Lower leg skin (tissue), 4 donors: Measurements from ENCODE around the gene INTS13. TPM values are rescaled to one million over a fixed set of nuclear protein-coding genes. Genes with fewer than 3 reads are reported as not detected.

Source experiments
- DNase-seq, 2 donors: peaks; one replicate each; pipeline ENCODE4 v3.0.0-alpha.2; 2019; ENCODE audit warnings: low spot score in 2 of 2
- H3K4me3 ChIP-seq: fragments of 200-600 bp; sonication (generic); 2 replicates; pipeline ENCODE4 v1.5.1; 2017; ENCODE audit warnings: mild to moderate bottlenecking, low read depth; ENCODE audit not compliant: poor library complexity, severe bottlenecking
- POLR2A ChIP-seq, 2 donors: fragments of 450-650 bp; IDR thresholded peaks; one replicate each; pipeline ENCODE4 v1.6.1; 2016 to 2017; ENCODE audit warnings: antibody characterized with exemption in 2 of 2, mild to moderate bottlenecking in 1 of 2, moderate library complexity in 1 of 2
- WGBS, 2 donors: methylation state at CpG; one replicate each; pipeline ENCODE4 v1.1.5; 2018; 5-methylcytosine and 5-hydroxymethylcytosine counted together
- intact Hi-C: fragments of 100-400 bp; cut with DNase I; formaldehyde crosslinking; loops from one replicate; pipeline ENCODE4 v1.15.0; 2023; ENCODE audit warnings: low total_unique reads
- total RNA-seq, 4 donors: library from RNA; depleted of rRNA; stranded (reverse); fragments of >200 nt; gene quantifications; one replicate each; pipeline ENCODE4 v1.1.0, GENCODE V29; 2016
- TF ChIP-seq, protein P1 (sequence below), 3 donors: fragments of 450-650 bp; IDR thresholded peaks; one replicate each; pipeline ENCODE4 v1.5.1; 2016; ENCODE audit warnings: antibody characterized with exemption in 3 of 3, mild to moderate bottlenecking in 3 of 3, moderate library complexity in 2 of 3

The INTS13 gene
- total RNA-seq, 4 donors from 2014 or later = 10.3 to 19.3 (median 14.9) TPM

DNA sequence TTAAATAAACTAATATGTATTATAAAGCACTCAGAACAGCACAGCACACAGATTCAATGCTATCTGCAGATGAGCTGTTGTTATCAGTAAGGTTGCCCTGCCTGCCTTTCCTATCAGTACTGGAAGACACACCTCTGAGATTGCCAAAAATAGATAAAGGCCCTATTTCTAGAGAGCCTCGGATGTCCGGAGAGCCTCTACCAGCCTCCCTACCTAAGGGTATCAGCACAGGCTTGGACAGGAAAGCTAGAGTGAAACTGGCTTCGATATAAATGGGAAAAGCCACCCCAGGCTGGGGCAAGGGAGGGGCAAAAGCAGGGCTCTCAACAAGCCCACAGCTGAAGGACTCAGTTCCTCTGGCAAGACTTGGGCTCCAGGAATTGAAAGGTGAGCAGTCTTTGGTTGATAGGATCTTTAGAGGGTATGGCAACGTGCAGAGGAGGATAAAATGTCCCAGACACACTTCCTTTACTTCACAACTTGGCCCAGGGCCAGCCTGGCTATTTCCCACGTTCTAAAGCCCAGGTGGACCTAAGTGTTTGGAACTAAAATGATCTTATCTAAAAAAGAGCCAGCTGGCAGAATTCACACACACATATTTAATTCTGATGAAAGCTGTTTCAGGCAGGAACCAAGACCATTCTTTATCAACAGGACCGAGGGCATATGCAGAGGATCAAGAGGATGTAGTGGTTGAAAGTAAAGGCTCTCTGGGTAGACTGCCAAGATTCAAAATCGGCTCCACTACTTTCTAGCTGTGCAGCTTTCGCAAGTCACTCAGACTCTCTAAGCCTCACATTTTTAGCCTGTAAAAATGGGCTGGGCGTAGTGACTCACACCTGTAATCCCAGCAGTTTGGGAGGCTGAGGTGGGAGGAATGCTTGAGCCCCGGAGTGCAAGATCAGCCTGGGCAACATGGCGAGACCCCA, 67.0 kb downstream of the INTS13 start:
- WGBS, 2 donors = 26 to 32% methylated on average over 11 of the region's 11 CpGs
- no peak for DNase-seq
- intact Hi-C loops = no loop called here
- TF ChIP-seq POLR2A (IDR thresholded peaks at IDR 0.05) = no peak
- TF ChIP-seq, protein P1, sequence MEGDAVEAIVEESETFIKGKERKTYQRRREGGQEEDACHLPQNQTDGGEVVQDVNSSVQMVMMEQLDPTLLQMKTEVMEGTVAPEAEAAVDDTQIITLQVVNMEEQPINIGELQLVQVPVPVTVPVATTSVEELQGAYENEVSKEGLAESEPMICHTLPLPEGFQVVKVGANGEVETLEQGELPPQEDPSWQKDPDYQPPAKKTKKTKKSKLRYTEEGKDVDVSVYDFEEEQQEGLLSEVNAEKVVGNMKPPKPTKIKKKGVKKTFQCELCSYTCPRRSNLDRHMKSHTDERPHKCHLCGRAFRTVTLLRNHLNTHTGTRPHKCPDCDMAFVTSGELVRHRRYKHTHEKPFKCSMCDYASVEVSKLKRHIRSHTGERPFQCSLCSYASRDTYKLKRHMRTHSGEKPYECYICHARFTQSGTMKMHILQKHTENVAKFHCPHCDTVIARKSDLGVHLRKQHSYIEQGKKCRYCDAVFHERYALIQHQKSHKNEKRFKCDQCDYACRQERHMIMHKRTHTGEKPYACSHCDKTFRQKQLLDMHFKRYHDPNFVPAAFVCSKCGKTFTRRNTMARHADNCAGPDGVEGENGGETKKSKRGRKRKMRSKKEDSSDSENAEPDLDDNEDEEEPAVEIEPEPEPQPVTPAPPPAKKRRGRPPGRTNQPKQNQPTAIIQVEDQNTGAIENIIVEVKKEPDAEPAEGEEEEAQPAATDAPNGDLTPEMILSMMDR (IDR thresholded peaks at IDR 0.05) = no peak
- H3K4me3 ChIP-seq = no peak overlapping the region

DNA sequence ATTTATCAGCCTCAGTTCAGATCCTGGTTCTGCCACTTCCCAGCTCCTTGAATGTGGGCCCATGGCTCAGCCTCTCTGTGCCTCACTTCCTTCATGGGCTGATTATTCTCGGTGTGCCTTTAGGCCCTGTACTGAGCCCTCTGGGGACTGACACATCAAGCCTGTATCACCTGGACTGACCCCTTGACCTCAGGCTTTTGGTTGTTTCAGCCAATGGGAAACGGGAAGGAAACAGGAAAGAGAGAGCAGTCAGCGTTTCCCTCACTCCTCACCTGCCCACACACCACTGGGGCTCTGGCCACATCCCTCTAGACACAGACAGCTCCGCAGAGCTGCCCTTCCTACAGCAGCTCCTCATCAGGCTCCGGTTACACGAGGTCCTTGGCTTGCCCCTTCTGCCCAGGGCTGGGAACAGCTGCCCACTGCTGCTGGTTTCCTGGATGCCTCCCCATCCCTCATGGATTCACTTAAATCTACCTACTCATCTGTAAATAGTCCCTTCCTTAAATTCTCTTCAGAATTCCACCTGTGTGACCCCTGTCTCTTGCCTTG, 67.8 kb downstream of the INTS13 start:
- intact Hi-C loops = no loop called here
- no peak overlapping the region for H3K4me3 ChIP-seq
- no peak for DNase-seq
- TF ChIP-seq, protein P1 (IDR thresholded peaks at IDR 0.05) = no peak
- no peak for TF ChIP-seq POLR2A (IDR thresholded peaks at IDR 0.05)
- 53 to 57% methylated on average over 6 of the region's 6 CpGs for WGBS, 2 donors

GRCh38 chr12:26869104-26869494, 68.7 kb downstream of the INTS13 start:
- WGBS, 2 donors = 92 to 96% methylated on average over 6 of the region's 6 CpGs
- intact Hi-C loops = no loop called here
- TF ChIP-seq, protein P1 (IDR thresholded peaks at IDR 0.05) = no peak
- TF ChIP-seq POLR2A (IDR thresholded peaks at IDR 0.05) = no peak
- no peak for DNase-seq
- no peak overlapping the region for H3K4me3 ChIP-seq

GRCh38 chr12:26868447-26869103, 69.2 kb downstream of the INTS13 start:
- TF ChIP-seq, protein P1 (IDR thresholded peaks at IDR 0.05) = no peak
- no peak for TF ChIP-seq POLR2A (IDR thresholded peaks at IDR 0.05)
- intact Hi-C loops = no loop called here
- no peak for DNase-seq
- WGBS, 2 donors = 73 to 75% methylated on average over 3 of the region's 3 CpGs
- H3K4me3 ChIP-seq = no peak overlapping the region

DNA sequence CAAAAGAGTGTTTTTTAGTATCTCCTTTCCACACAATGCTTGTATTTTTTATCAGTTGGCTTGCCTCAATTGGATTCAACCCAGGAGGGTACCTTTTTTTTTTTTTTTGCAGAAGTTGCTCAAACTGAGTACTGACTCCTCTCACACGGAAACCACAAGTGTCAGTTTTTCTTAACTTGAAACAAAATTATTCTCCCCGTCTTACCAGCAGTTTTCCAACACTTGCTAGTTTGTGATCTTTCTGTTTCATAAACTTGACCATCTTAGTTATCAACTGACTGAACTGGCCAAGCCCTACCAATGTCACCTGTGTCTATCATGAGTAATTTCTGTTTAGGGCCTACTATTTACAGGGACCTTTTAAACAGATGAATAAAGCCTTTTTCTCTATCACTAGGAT, 70.7 kb downstream of the INTS13 start:
- 86 to 87% methylated on average over 2 of the region's 2 CpGs for WGBS, 2 donors
- intact Hi-C loops = no loop called here
- no peak for DNase-seq
- TF ChIP-seq, protein P1 (IDR thresholded peaks at IDR 0.05) = no peak
- no peak for TF ChIP-seq POLR2A (IDR thresholded peaks at IDR 0.05)
- no peak overlapping the region for H3K4me3 ChIP-seq
